ENCODE results near the gene PSD4.

PSD4 gene

GRCh38 chr2:113218283-113219091, 44.7 kb downstream of the PSD4 start:
- no peak for TF ChIP-seq CTCF (IDR thresholded peaks at IDR 0.05)

GRCh38 chr2:113219092-113219441, 45.3 kb downstream of the PSD4 start:
- TF ChIP-seq CTCF (IDR thresholded peaks at IDR 0.05): no peak

GRCh38 chr2:113219525-113219888, 45.7 kb downstream of the PSD4 start:
- TF ChIP-seq CTCF (IDR thresholded peaks at IDR 0.05): no peak

- no peak for TF ChIP-seq CTCF (IDR thresholded peaks at IDR 0.05)
Measured at GRCh38 chr2:113219889-113220641, 46.3 kb downstream of the PSD4 start.

- no peak for TF ChIP-seq CTCF (IDR thresholded peaks at IDR 0.05)
Measured at GRCh38 chr2:113220970-113221708, 47.4 kb downstream of the PSD4 start.

- TF ChIP-seq CTCF (IDR thresholded peaks at IDR 0.05): no peak
Measured at GRCh38 chr2:113221846-113222245, 48.1 kb downstream of the PSD4 start.

GRCh38 chr2:113223813-113224212, 50.0 kb downstream of the PSD4 start:
- TF ChIP-seq CTCF (IDR thresholded peaks at IDR 0.05): no peak

Measured in LNCAP (cell line).